Keratinocyte (primary cell): Measurements from ENCODE around the gene CFAP54.

Experiments used
- EZH2 ChIP-seq: IDR thresholded peaks from one replicate; pipeline ENCODE4 v1.6.1; 2012; ENCODE audit warnings: inconsistent platforms, mild to moderate bottlenecking, low read length, moderate library complexity
- TF ChIP-seq, protein P1 (sequence below), 3 experiments: IDR thresholded peaks in 1 of 3; conservative IDR thresholded peaks in 1 of 3; optimal IDR thresholded peaks in 1 of 3; 2 replicates in 2 of 3; 3 replicates in 1 of 3; pipeline versions ENCODE3 to v1.5.1; 2011; ENCODE audit warnings: low read length in 3 of 3, mild to moderate bottlenecking in 3 of 3, moderate library complexity in 2 of 3, control low read depth in 1 of 3, inconsistent platforms in 1 of 3; ENCODE audit not compliant: insufficient read depth in 2 of 3; ENCODE audit errors: extremely low read depth in 1 of 3

DNA sequence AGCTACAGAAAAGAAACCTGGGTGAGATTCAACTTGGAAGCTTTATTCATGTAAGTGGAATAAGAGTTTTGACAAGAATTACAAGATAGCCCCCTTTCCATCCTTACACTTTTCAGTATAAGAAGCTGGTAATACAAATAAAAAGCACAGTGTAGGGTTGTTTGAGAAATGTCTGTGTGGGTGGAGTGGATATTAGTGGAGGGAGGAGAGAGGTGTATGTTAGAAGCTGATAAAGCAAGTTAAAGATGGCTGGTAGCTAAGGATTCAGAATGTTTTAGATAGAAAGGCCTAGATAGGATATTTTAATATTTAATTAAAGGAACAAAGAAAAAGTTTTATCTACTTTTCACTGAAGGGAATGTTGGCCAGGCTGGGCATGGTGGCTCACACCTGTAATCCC is 12.5 kb downstream of the CFAP54 start:
- TF ChIP-seq, protein P1, sequence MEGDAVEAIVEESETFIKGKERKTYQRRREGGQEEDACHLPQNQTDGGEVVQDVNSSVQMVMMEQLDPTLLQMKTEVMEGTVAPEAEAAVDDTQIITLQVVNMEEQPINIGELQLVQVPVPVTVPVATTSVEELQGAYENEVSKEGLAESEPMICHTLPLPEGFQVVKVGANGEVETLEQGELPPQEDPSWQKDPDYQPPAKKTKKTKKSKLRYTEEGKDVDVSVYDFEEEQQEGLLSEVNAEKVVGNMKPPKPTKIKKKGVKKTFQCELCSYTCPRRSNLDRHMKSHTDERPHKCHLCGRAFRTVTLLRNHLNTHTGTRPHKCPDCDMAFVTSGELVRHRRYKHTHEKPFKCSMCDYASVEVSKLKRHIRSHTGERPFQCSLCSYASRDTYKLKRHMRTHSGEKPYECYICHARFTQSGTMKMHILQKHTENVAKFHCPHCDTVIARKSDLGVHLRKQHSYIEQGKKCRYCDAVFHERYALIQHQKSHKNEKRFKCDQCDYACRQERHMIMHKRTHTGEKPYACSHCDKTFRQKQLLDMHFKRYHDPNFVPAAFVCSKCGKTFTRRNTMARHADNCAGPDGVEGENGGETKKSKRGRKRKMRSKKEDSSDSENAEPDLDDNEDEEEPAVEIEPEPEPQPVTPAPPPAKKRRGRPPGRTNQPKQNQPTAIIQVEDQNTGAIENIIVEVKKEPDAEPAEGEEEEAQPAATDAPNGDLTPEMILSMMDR (optimal IDR thresholded peaks at IDR 0.05 in 1 of 3, IDR thresholded peaks at IDR 0.05 in 1 of 3, conservative IDR thresholded peaks at IDR 0.05 in 1 of 3; ENCODE audit: extremely low read depth in 1 of 3, insufficient read depth in 2 of 3, low read length in 3 of 3): no peak
- TF ChIP-seq EZH2: no peak
